IMR-90 (cell line): Measurements from ENCODE around the gene VIPR2. TPM values are rescaled to one million over a fixed set of nuclear protein-coding genes. Genes with fewer than 3 reads are reported as not detected.

Experiments used
- ATAC-seq: fragments of 200-7000 bp; cut with Tn5 transposase; 2 replicates; pipeline ENCODE4 v1.9.1; 2020; ENCODE audit warnings: low read depth, mild to moderate bottlenecking, moderate library complexity
- BruUV-seq: library from RNA; stranded (reverse); fragments of 400-500 nt; replicated peaks from 2 replicates; lab custom pipeline; 2021; lab: Mats Ljungman, UMichigan
- CTCF ChIA-PET: fragments of 300-600 bp; formaldehyde crosslinking; extraction: SDS; loops from one replicate; lab custom pipeline; 2021; ENCODE audit warnings: antibody characterized with exemption; lab: Yijun Ruan, JAX
- POLR2A ChIA-PET: fragments of 300-600 bp; sonication (Branson Sonifier 250); formaldehyde crosslinking; loops from one replicate; lab custom pipeline; 2022; ENCODE audit warnings: antibody characterized with exemption; ENCODE audit not compliant: unreplicated experiment; lab: Charles Lee
- DNase-seq: peaks from one replicate; pipeline ENCODE4 v3.0.0; 2013
- H2AFZ ChIP-seq: replicated peaks from 2 replicates; pipeline ENCODE3; 2013; ENCODE audit warnings: low read length, mild to moderate bottlenecking; ENCODE audit not compliant: poor library complexity
- H2AK5ac ChIP-seq: 2 replicates; pipeline ENCODE4 v1.6.1; 2013; ENCODE audit warnings: low read depth, low read length, inconsistent platforms
- H2AK9ac ChIP-seq: replicated peaks from 2 replicates; pipeline ENCODE3; 2013; ENCODE audit warnings: mild to moderate bottlenecking, low read depth, low read length, moderate library complexity; ENCODE audit not compliant: poor library complexity
- H2BK120ac ChIP-seq: 2 replicates; pipeline ENCODE4 v1.6.1; 2013; ENCODE audit warnings: low read depth, low read length, inconsistent platforms
- H2BK15ac ChIP-seq: 3 replicates; pipeline ENCODE4 v1.6.1; 2013; ENCODE audit warnings: low read depth, low read length, inconsistent platforms
- H2BK20ac ChIP-seq: 2 replicates; pipeline ENCODE4 v1.6.1; 2013; ENCODE audit warnings: low read depth, mild to moderate bottlenecking, inconsistent platforms, low read length, moderate library complexity
- H2BK5ac ChIP-seq: 2 replicates; pipeline ENCODE4 v1.6.1; 2013; ENCODE audit warnings: mild to moderate bottlenecking, low read depth, low read length, inconsistent platforms; ENCODE audit not compliant: poor library complexity, severe bottlenecking
- H3K14ac ChIP-seq: replicated peaks from 2 replicates; pipeline ENCODE4 v1.6.1; 2013; ENCODE audit warnings: low read depth, low read length, inconsistent platforms
- H3K18ac ChIP-seq: 2 replicates; pipeline ENCODE4 v1.6.1; 2013; ENCODE audit warnings: low read depth, low read length, control low read depth
- H3K23ac ChIP-seq: 2 replicates; pipeline ENCODE4 v1.6.1; 2013; ENCODE audit warnings: low read depth, low read length, inconsistent platforms
- H3K27ac ChIP-seq: 2 replicates; pipeline ENCODE4 v1.5.1; 2013; ENCODE audit warnings: mild to moderate bottlenecking, control low read depth, low read length; ENCODE audit not compliant: insufficient read depth
- H3K27me3 ChIP-seq: 2 replicates; pipeline ENCODE4 v1.6.1; 2013; ENCODE audit warnings: low read length; ENCODE audit not compliant: control insufficient read depth, insufficient read depth
- H3K36me3 ChIP-seq: 2 replicates; pipeline ENCODE4 v1.6.1; 2013; ENCODE audit warnings: low read length, mixed read lengths; ENCODE audit not compliant: control insufficient read depth, insufficient read depth
- H3K4ac ChIP-seq: 2 replicates; pipeline ENCODE4 v1.6.1; 2013; ENCODE audit warnings: low read depth, low read length, inconsistent platforms
- H3K4me1 ChIP-seq: 2 replicates; pipeline ENCODE4 v1.6.1; 2013; ENCODE audit warnings: low read length, mixed read lengths; ENCODE audit not compliant: control insufficient read depth, insufficient read depth
- H3K4me2 ChIP-seq: 2 replicates; pipeline ENCODE4 v1.6.1; 2013; ENCODE audit warnings: low read depth, mild to moderate bottlenecking, control low read depth, low read length, moderate library complexity
- H3K4me3 ChIP-seq: 2 replicates; pipeline ENCODE4 v1.5.1; 2013; ENCODE audit warnings: low read depth, mild to moderate bottlenecking, control low read depth, low read length, moderate library complexity; ENCODE audit not compliant: insufficient read depth
- H3K56ac ChIP-seq: 2 replicates; pipeline ENCODE4 v1.6.1; 2013; ENCODE audit warnings: low read length, inconsistent platforms; ENCODE audit not compliant: insufficient read depth; ENCODE audit errors: extremely low read depth
- H3K79me1 ChIP-seq, 2 experiments: 2 replicates each; pipeline ENCODE4 v1.6.1; 2013; ENCODE audit warnings: low read length in 2 of 2, inconsistent platforms in 1 of 2, low read depth in 1 of 2
- H3K9ac ChIP-seq: 2 replicates; pipeline ENCODE4 v1.6.1; 2013; ENCODE audit warnings: low read depth, low read length, control low read depth
- H3K9me1 ChIP-seq: 2 replicates; pipeline ENCODE4 v1.6.1; 2013; ENCODE audit warnings: low read length, inconsistent platforms; ENCODE audit not compliant: insufficient read depth
- H3K9me3 ChIP-seq: 2 replicates; pipeline ENCODE4 v1.6.1; 2013; ENCODE audit warnings: low read length; ENCODE audit not compliant: control insufficient read depth, insufficient read depth
- H4K20me1 ChIP-seq: 2 replicates; pipeline ENCODE4 v1.6.1; 2013; ENCODE audit warnings: low read length, inconsistent platforms; ENCODE audit not compliant: insufficient read depth
- H4K5ac ChIP-seq: 2 replicates; pipeline ENCODE4 v1.6.1; 2013; ENCODE audit warnings: mild to moderate bottlenecking, low read depth, low read length, control low read depth
- H4K8ac ChIP-seq, 2 experiments: 2 replicates each; pipeline ENCODE4 v1.6.1; 2013; ENCODE audit warnings: low read depth in 2 of 2, low read length in 2 of 2, control low read depth in 1 of 2, inconsistent platforms in 1 of 2
- H4K91ac ChIP-seq: 2 replicates; pipeline ENCODE4 v1.6.1; 2013; ENCODE audit warnings: low read depth, low read length, inconsistent platforms; ENCODE audit not compliant: insufficient read depth
- BHLHE40 ChIP-seq: fragments of 150-350 bp; IDR thresholded peaks from 2 replicates; pipeline ENCODE4 v1.6.1; 2016; ENCODE audit warnings: mild to moderate bottlenecking, low read depth, low read length
- CEBPB ChIP-seq: IDR thresholded peaks from 2 replicates; pipeline ENCODE4 v1.6.1; 2012; ENCODE audit warnings: low read depth, low read length, improper control_type of control experiment
- CHD1 ChIP-seq: IDR thresholded peaks from 2 replicates; pipeline ENCODE4 v1.6.1; 2012; ENCODE audit warnings: low read depth, low read length, improper control_type of control experiment
- FOS ChIP-seq: fragments of 150-350 bp; IDR thresholded peaks from 2 replicates; pipeline ENCODE4 v1.6.1; 2016; ENCODE audit warnings: low read depth, low read length
- MAFK ChIP-seq: IDR thresholded peaks from 2 replicates; pipeline ENCODE4 v1.6.1; 2012; ENCODE audit warnings: low read depth, low read length, improper control_type of control experiment
- MAZ ChIP-seq: IDR thresholded peaks from 2 replicates; pipeline ENCODE4 v1.6.1; 2012; ENCODE audit warnings: low read depth, mild to moderate bottlenecking, low read length, improper control_type of control experiment, moderate library complexity, borderline replicate concordance
- MXI1 ChIP-seq: IDR thresholded peaks from 2 replicates; pipeline ENCODE4 v1.6.1; 2012; ENCODE audit warnings: low read depth, mild to moderate bottlenecking, low read length, moderate library complexity, borderline replicate concordance
- NFE2L2 ChIP-seq: fragments of 150-350 bp; IDR thresholded peaks from 2 replicates; pipeline ENCODE4 v1.6.1; 2016; ENCODE audit warnings: low read depth, mild to moderate bottlenecking, low read length
- POLR2A ChIP-seq: IDR thresholded peaks from 2 replicates; pipeline ENCODE4 v1.6.1; 2012; ENCODE audit warnings: mild to moderate bottlenecking, low read depth, low read length
- RAD21 ChIP-seq: IDR thresholded peaks from 2 replicates; pipeline ENCODE4 v1.6.1; 2012; ENCODE audit warnings: low read length, improper control_type of control experiment
- RCOR1 ChIP-seq: IDR thresholded peaks from 2 replicates; pipeline ENCODE4 v1.6.1; 2012; ENCODE audit warnings: mild to moderate bottlenecking, low read length, improper control_type of control experiment; ENCODE audit not compliant: insufficient replicate concordance
- RFX5 ChIP-seq: IDR thresholded peaks from 2 replicates; pipeline ENCODE4 v1.8.0; 2012; ENCODE audit warnings: low read depth, mild to moderate bottlenecking, low read length, moderate library complexity
- SMC3 ChIP-seq: fragments of 150-350 bp; IDR thresholded peaks from 2 replicates; pipeline ENCODE4 v1.6.1; 2016; ENCODE audit warnings: low read depth, mild to moderate bottlenecking, antibody characterized with exemption, low read length, moderate library complexity
- WGBS, 2 experiments: methylation state at CpG; one replicate each; pipeline versions ENCODE4 v1.1.5 to v1.1.7; 2013; ENCODE audit warnings: missing lambda C conversion rate in 2 of 2; ENCODE audit not compliant: insufficient read length in 1 of 2; ENCODE audit errors: extremely low coverage in 2 of 2; 5-methylcytosine and 5-hydroxymethylcytosine counted together
- dilution Hi-C: fragments of 300-500 bp; cut with HindIII; formaldehyde crosslinking; loops from one replicate; pipeline ENCODE4 v1.14.3; 2018; ENCODE audit warnings: low sequenced_read_pairs; ENCODE audit not compliant: unreplicated experiment
- in situ Hi-C: fragments of 300-500 bp; cut with MboI; formaldehyde crosslinking; loops from 3 replicates; pipeline ENCODE4 v1.14.3; 2019; ENCODE audit warnings: low sequenced_read_pairs, inconsistent platforms, mixed read lengths
- intact Hi-C: fragments of 100-400 bp; cut with micrococcal nuclease; formaldehyde crosslinking; loops from 2 replicates; pipeline ENCODE4 v1.10.0; 2022
- polyA plus RNA-seq, 3 experiments: library from polyadenylated mRNA; depleted of rRNA; stranded (reverse); fragments of >200 nt; gene quantifications; 2 replicates each; pipeline ENCODE4 v1.2.3, GENCODE V29; 2012; ENCODE audit warnings: low replicate concordance in 1 of 3
- total RNA-seq: library from RNA; depleted of rRNA; stranded (reverse); fragments of >200 nt; gene quantifications from 2 replicates; pipeline ENCODE4 v1.2.3, GENCODE V29; 2012
- TF ChIP-seq, protein P1 (sequence below): fragments of 150-350 bp; IDR thresholded peaks from 2 replicates; pipeline ENCODE4 v1.6.1; 2016; ENCODE audit warnings: low read depth, mild to moderate bottlenecking, low read length, moderate library complexity, borderline replicate concordance
- TF ChIP-seq, protein P2 (sequence below): conservative IDR thresholded peaks from 2 replicates; pipeline ENCODE4 v1.5.1; 2012; ENCODE audit warnings: mild to moderate bottlenecking, low read depth, low read length, improper control_type of control experiment
- TF ChIP-seq, protein P3 (sequence below): fragments of 150-350 bp; IDR thresholded peaks from 2 replicates; pipeline ENCODE4 v1.6.1; 2017; ENCODE audit warnings: mild to moderate bottlenecking, antibody characterized with exemption, low read length, low read depth

Gene VIPR2
- total and polyA plus RNA-seq, 2 of the 4 experiments (the other 2 are of a cell fraction) = not detected

DNA sequence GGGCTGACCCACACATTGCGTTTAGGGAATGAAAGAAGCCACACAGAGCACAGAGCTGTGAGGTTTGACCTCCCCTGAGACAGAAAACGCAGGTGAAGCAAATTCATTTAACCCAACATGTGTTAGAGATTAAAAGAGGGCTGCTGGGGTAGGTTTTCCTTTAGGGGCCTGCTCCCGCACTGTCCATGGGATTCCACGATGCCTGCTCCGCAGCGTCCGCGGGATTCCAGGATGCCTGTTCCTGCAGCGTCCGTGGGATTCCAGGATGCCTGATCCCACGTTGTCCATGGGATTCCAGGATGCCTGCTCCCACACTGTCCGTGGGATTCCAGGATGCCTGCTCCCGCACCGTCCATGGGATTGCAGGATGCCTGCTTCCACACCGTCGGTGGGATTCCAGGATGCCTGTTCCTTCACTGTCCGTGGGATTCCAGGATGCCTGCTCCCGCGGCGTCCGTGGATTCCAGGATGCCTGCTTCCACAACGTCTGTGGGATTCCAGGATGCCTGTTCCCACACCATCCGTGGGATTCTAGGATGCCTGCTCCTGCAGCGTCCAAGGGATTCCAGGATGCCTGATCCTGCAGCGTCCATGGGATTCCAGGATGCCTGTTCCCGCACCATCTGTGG, 78.7 kb downstream of the VIPR2 start:
- H3K9me3 ChIP-seq = peaks cover 33% of the 10 kb centered on the region
- 72% methylated on average over 18 of the region's 26 CpGs; no CpG with 5 or more reads in 1 of the 2 experiments for WGBS, 2 experiments
- POLR2A ChIA-PET = no interaction called here

More for the DNA sequence above, 78.7 kb downstream of the VIPR2 start:
- no peak overlapping the region for H2BK20ac ChIP-seq
- H3K56ac ChIP-seq = no peak overlapping the region
- H3K4me1 ChIP-seq = no peaks in the 10 kb centered on the region
- H3K14ac ChIP-seq = no peak overlapping the region
- BruUV-seq = no TSS peak
- no peaks in the 10 kb centered on the region for H3K79me1 ChIP-seq
- no peak overlapping the region for H4K91ac ChIP-seq
- H3K36me3 ChIP-seq = no peaks in the 10 kb centered on the region
- H3K9me1 ChIP-seq = no peaks in the 10 kb centered on the region
- no peak overlapping the region for H2BK5ac ChIP-seq
- H3K18ac ChIP-seq = no peak overlapping the region
- H2BK120ac ChIP-seq = no peak overlapping the region
- CTCF ChIA-PET = no interaction called here
- no peak overlapping the region for H2BK15ac ChIP-seq
- H3K9ac ChIP-seq = no peak overlapping the region
- H3K4ac ChIP-seq = no peak overlapping the region
- no peak for TF ChIP-seq BHLHE40
- TF ChIP-seq RCOR1 = no peak
- TF ChIP-seq CHD1 = no peak
- TF ChIP-seq RAD21 = no peak
- no peak for TF ChIP-seq CEBPB
- TF ChIP-seq MXI1 = no peak
- TF ChIP-seq, protein P1, sequence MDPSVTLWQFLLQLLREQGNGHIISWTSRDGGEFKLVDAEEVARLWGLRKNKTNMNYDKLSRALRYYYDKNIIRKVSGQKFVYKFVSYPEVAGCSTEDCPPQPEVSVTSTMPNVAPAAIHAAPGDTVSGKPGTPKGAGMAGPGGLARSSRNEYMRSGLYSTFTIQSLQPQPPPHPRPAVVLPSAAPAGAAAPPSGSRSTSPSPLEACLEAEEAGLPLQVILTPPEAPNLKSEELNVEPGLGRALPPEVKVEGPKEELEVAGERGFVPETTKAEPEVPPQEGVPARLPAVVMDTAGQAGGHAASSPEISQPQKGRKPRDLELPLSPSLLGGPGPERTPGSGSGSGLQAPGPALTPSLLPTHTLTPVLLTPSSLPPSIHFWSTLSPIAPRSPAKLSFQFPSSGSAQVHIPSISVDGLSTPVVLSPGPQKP = no peak
- TF ChIP-seq, protein P2, sequence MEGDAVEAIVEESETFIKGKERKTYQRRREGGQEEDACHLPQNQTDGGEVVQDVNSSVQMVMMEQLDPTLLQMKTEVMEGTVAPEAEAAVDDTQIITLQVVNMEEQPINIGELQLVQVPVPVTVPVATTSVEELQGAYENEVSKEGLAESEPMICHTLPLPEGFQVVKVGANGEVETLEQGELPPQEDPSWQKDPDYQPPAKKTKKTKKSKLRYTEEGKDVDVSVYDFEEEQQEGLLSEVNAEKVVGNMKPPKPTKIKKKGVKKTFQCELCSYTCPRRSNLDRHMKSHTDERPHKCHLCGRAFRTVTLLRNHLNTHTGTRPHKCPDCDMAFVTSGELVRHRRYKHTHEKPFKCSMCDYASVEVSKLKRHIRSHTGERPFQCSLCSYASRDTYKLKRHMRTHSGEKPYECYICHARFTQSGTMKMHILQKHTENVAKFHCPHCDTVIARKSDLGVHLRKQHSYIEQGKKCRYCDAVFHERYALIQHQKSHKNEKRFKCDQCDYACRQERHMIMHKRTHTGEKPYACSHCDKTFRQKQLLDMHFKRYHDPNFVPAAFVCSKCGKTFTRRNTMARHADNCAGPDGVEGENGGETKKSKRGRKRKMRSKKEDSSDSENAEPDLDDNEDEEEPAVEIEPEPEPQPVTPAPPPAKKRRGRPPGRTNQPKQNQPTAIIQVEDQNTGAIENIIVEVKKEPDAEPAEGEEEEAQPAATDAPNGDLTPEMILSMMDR = no peak
- TF ChIP-seq RFX5 = no peak
- TF ChIP-seq FOS = no peak
- TF ChIP-seq NFE2L2 = no peak
- TF ChIP-seq POLR2A = no peak
- no peak for TF ChIP-seq MAFK
- TF ChIP-seq, protein P3, sequence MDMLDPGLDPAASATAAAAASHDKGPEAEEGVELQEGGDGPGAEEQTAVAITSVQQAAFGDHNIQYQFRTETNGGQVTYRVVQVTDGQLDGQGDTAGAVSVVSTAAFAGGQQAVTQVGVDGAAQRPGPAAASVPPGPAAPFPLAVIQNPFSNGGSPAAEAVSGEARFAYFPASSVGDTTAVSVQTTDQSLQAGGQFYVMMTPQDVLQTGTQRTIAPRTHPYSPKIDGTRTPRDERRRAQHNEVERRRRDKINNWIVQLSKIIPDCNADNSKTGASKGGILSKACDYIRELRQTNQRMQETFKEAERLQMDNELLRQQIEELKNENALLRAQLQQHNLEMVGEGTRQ = no peak
- TF ChIP-seq MAZ = no peak
- TF ChIP-seq SMC3 = no peak
- in situ Hi-C loops = no loop called here
- H3K4me2 ChIP-seq = no peak overlapping the region
- no peak overlapping the region for H2AK5ac ChIP-seq
- DNase-seq (no peak), ATAC-seq (no peak)
- H3K23ac ChIP-seq = no peak overlapping the region
- H4K20me1 ChIP-seq = no peaks in the 10 kb centered on the region
- H3K27me3 ChIP-seq = no peaks in the 10 kb centered on the region
- no peak overlapping the region for H3K4me3 ChIP-seq
- H3K27ac ChIP-seq = no peak overlapping the region
- no peak overlapping the region for H4K5ac ChIP-seq
- intact Hi-C loops = no loop called here
- dilution Hi-C loops = no loop called here
- no peak overlapping the region for H2AK9ac ChIP-seq
- no peak overlapping the region for H2AFZ ChIP-seq
- no peak overlapping the region for H4K8ac ChIP-seq
